GM21381 (cell line): ENCODE measurements around the gene DIAPH1.

Experiments
- ATAC-seq: cut with Tn5 transposase; IDR thresholded peaks from one replicate; pipeline ENCODE4 v1.9.1; 2021; ENCODE audit warnings: mild to moderate bottlenecking, moderate library complexity; ENCODE audit not compliant: unreplicated experiment

DIAPH1 gene

GRCh38 chr5:141508440-141508797 is 110.4 kb downstream of the DIAPH1 start:
- no peak for ATAC-seq

DNA sequence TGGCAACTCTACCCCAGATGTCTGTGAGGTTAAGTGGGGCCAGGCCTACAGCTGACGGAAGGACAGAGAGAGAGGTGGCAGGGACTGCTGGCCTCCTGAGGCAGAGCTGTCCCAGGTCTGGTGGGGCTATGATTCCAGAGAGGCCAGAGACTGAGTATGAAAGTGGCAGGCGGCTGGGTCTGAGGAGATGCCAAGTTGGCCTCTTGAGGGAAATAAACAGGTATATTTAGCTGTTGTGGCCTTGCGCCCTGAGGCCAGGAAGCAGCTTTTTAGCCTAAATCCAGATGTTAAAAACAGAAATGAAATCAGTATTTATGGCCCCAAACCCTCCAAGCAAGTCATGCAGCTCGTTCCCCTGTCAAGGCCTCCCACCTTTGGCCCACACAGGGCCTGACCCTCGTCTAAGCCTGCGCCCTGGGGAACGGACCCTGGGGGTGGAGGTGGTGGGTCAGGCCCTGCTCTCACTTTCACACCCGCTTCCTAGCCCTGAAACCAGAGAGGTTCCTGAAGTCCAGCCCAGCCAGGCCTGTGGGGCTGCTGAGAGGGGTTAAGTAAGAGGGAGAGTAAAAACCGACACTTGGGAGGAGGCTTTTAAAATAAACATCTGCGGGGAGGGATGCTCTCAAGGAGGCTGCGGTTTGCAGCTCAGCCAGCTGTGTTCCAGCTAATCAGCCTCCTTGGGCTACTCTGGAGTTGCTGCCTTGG is 111.3 kb downstream of the DIAPH1 start:
- peak; percentile 40 for ATAC-seq

GRCh38 chr5:141506381-141507155 is 112.2 kb downstream of the DIAPH1 start:
- no peak for ATAC-seq

DNA sequence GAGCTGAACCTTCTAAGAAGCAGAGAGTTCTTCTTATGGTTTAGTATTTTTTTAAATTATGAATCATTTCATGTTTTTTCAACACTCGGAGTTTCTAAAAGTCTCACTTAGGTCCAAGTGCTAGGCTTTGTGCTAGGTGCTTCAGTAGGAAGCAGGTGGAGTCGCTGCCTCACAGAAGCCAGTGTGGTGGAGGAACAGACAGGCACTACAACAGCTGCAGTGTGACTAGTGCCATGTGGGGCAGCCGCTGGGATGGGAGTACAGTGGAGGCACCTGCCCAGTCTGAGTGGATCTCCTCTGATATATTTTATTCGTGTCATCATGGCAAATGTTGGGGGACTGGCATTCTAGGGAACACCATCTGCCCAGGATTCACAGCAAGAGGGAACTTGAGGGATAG is 114.6 kb downstream of the DIAPH1 start:
- ATAC-seq, result no peak

- no peak for ATAC-seq
Measured at GRCh38 chr5:141503681-141504080, 115.1 kb downstream of the DIAPH1 start.

DNA sequence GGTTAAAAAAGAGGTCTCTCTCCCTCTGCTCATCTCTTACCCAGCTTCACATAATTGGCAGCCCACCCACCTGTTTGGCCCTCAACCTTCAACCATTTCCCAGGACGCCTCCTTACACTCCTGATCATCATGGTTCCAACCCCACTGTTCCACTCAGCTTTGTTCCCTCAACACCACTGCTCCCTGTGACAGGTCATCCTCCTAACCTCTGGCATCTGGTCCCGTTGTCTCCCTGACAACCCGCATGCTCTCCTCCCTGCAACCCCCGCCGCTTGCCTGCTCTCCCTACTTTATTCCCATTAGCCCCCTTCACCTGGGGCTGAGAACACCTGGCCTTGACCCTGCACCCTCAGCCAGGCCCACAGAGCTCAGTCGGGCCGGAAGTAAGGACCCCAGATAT is 117.0 kb downstream of the DIAPH1 start:
- no peak for ATAC-seq

DNA sequence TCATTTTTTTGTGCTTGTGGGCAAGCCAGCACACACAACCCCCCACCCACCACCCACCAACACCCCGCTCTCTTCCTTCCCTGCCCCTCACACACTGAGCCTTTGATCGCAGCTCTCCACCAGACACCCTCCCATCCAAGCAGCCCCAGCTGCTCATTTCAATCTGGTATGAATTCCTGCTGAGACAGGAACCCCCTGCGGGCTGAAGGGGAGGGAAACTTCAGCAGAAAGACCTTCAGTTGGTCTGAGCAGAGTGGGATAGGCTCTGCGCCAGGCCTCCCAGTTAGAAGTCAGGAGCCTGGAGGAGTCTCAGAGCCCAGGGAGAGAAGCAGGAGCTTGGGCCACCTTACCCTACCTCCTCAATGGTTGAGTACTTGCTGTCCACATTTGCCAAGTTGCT is 122.8 kb downstream of the DIAPH1 start:
- ATAC-seq, result no peak

GRCh38 chr5:141495453-141495811 is 123.4 kb downstream of the DIAPH1 start:
- no peak for ATAC-seq

- ATAC-seq, result no peak
Measured at GRCh38 chr5:141494761-141495452, 123.9 kb downstream of the DIAPH1 start.

GRCh38 chr5:141493500-141494422 is 125.0 kb downstream of the DIAPH1 start:
- ATAC-seq, result no peak

GRCh38 chr5:141492168-141492885 is 126.5 kb downstream of the DIAPH1 start:
- ATAC-seq, result peak; percentile 53

- ATAC-seq, result peak; percentile 1
Measured at GRCh38 chr5:141491323-141492167, 127.3 kb downstream of the DIAPH1 start.

DNA sequence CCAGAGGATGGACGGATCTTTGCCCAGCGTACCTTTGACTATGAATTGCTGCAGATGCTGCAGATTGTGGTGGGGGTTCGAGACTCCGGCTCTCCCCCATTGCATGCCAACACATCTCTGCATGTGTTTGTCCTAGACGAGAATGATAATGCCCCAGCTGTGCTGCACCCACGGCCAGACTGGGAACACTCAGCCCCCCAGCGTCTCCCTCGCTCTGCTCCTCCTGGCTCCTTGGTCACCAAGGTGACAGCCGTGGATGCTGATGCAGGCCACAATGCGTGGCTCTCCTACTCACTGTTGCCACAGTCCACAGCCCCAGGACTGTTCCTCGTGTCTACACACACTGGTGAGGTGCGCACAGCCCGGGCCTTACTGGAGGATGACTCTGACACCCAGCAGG is 128.0 kb downstream of the DIAPH1 start:
- no peak for ATAC-seq

DNA sequence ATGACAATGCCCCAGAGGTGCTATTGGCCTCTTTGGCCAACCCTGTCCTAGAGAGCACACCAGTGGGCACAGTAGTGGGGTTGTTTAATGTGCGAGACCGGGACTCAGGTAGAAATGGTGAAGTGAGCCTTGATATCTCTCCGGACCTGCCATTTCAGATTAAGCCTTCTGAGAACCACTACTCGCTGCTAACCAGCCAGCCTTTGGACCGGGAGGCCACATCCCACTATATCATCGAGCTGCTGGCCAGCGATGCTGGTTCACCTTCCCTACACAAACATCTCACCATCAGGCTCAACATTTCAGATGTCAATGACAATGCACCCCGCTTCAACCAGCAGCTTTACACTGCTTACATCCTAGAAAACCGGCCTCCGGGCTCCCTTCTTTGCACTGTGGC is 128.5 kb downstream of the DIAPH1 start:
- ATAC-seq, result no peak

GRCh38 chr5:141489841-141490240 is 129.0 kb downstream of the DIAPH1 start:
- no peak for ATAC-seq

- no peak for ATAC-seq
Measured at GRCh38 chr5:141488591-141489561, 129.9 kb downstream of the DIAPH1 start, which contains the start of gene PCDHGC5. Gene PCDHGC5 (plus strand): TSS chr5:141489081. CDS start chr5:141489241, 160 bp downstream.

DNA sequence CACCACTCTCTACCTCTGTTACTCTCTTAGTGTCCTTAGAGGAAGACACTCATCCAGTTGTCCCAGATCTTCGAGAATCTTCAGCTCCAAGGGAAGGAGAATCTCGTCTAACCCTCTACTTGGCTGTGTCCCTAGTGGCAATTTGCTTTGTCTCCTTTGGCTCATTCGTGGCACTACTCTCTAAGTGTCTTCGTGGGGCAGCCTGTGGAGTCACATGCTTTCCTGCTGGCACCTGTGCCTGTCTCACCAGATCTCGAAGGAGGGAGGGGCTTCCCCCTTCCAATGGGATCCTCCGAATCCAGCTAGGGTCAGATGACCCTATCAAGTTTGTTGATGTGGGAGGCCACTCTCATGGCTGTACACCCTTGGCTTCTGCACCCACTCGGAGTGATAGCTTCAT is 131.7 kb downstream of the DIAPH1 start:
- no peak for ATAC-seq

GRCh38 chr5:141486091-141486490 is 132.7 kb downstream of the DIAPH1 start:
- ATAC-seq, result no peak
